Umbilical cord (tissue), 2 donors: ENCODE results near the gene CHPF2. TPM values are rescaled to one million over a fixed set of nuclear protein-coding genes. Genes with fewer than 3 reads are reported as not detected.

Experiments used
- DNase-seq: peaks from one replicate; pipeline ENCODE4 v3.0.0-alpha.2; 2015; ENCODE audit warnings: low spot score
- total RNA-seq: library from RNA; depleted of rRNA; stranded (reverse); fragments of >200 nt; gene quantifications from one replicate; pipeline ENCODE4 v1.2.3, GENCODE V29; 2014; ENCODE audit warnings: low replicate concordance; ENCODE audit not compliant: insufficient read depth

CHPF2 gene
- total RNA-seq, 1 donor from 2014 or later: 33.5 TPM

DNA sequence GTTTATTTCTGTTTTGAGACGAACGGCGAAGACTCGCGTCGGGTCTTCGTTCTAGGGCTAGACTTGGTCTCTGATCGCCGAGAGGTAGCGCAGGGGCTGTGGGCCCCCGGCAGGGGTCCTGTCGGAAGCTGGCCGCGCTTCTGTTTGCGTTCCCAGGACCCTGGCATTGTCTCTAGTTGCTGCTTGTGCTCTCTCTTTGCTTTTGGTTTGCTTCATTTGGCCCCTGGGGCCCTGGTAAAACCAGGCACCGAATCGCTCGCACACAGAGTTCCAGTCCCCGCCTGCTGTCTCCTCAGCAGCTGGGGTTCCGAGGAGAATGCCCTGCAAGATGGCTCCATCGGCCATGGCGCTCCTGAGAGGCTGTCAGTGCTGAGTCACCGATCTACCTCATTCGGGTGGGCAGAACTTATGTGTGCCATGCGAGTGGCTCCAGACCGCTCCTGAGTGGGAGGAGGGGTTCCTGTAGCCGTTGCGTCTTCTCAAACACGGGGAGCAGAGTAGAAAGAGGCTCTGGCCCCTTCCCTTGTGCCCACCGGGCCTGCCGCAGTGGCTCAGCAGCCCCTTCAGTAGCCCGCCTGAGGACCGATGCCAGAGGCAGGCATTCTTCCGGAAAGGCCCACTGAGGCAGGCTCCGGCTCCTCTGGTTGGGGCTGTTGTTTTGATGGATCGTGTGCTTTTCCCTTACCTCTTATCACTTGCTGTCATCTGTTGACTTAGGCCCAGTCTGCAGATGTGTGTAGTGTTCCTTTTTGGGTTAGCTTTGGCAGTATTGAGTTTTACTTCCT, 826 bp downstream of the CHPF2 start:
- peak; percentile 55 for DNase-seq

DNA sequence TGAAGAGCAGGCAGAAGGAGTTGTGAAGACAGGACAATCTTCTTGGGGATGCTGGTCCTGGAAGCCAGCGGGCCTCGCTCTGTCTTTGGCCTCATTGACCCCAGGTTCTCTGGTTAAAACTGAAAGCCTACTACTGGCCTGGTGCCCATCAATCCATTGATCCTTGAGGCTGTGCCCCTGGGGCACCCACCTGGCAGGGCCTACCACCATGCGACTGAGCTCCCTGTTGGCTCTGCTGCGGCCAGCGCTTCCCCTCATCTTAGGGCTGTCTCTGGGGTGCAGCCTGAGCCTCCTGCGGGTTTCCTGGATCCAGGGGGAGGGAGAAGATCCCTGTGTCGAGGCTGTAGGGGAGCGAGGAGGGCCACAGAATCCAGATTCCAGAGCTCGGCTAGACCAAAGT, 1.5 kb downstream of the CHPF2 start:
- DNase-seq: no peak

- DNase-seq: no peak
These were observed 3.0 kb downstream of the CHPF2 start for GRCh38 chr7:151235091-151235787.

GRCh38 chr7:151236406-151236805, 4.1 kb downstream of the CHPF2 start:
- DNase-seq: no peak

- DNase-seq: no peak
These were observed 5.2 kb downstream of the CHPF2 start for GRCh38 chr7:151237244-151238189.

GRCh38 chr7:151238190-151238810, 6.0 kb downstream of the CHPF2 start:
- DNase-seq: no peak

DNA sequence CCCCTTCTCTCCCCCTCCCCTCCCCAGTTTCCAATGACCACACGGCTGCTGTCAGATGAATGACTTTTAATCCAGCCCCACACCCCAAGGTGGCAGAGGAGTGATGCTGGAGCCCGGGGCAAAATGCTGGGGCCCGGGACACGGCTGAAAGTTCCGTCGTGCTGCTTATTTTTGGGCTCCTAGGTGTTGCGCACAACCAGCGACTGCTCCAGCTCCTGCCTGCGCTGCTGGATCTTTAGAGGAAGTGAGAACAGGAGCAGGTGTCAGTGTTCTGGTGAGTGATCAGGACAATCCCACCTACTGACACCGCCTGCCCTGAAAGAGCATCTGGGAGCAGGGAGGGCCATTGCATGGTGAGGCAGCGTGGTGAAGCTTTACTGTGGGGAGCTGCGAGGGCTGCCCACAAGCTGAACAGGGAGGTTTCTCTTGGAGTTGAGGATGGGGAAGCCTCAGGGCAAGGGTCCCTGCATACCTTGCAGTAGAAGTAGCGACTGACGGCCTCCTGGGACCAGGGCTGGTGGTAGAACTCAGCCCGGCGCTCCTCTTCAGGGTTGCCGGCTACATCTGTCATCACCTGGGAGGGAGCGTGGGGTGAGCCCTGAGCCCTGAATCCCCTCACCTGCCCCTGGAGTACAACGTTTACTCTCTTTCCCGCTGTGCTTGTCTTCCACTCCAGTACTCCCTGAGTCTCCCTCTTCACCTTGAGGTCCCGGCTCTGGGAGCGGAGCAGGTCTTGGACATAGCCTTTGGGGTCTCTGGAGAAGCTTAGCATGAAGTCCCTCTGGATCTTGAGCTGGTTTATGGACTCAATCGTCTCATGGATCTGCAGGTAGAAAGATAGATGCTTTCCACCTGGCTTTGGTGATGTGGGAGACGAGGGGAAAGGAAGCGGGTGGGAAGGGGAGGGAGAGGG, 6.9 kb downstream of the CHPF2 start:
- DNase-seq: no peak

- no peak for DNase-seq
These were observed 7.7 kb downstream of the CHPF2 start for GRCh38 chr7:151239837-151240459.

- DNase-seq: no peak
These were observed 8.3 kb downstream of the CHPF2 start for GRCh38 chr7:151240536-151240935.

DNA sequence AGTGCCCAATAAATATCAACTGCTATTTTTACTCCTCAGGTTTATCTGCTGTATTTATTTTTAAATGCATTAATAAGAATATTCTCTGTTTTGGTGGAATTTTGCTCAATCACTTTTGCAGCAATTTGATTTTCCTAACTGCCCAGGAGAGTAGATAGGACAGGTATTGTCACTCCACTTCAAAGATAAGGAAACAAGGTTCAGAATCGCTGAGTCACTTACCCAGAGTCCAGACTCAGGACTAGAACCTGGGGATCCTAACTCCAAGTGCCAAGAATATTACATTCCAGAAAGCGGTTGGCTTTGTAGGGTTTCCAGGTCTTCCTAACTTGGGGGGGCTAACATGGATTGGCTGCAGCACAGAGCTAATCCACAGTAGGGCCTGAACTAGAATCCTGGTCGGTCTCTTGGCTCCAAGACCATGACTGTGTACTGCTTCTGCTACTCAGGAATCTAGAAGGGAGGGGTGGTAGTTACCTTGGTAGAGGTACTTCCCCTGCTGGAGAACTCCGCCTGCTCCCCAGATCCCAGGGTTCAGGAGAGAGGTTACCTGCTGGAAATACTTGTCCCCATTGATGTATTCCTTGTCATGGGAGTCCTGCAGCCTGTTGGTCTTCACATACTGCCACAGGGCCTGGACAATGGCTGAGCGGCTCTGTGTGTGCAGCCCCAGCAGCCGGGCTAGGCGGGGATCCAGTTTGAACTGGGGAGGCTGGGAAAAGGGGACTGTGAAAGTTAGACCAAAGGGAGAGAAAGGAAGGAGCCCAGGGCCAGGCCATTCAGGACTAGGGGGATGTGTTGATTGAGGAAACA, 8.9 kb downstream of the CHPF2 start:
- no peak for DNase-seq

DNA sequence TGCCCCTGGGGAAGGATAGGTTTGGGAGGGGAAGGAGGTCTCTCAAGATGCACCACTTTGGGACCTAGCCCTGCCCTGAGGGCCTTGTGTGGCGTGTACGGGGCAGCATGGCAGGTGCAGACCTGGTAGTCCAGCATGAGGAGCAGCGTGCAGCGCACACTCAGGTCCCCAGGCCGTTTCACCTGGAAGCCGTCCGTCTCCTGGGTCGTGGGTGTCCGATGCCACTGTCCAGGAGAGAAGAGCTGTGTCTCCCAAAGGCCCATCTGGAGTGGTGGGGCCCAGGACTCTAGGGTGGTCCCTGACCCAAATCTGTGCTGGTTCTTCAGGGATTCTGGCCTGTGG, 9.4 kb downstream of the CHPF2 start:
- no peak for DNase-seq

GRCh38 chr7:151242159-151243044, 10.1 kb downstream of the CHPF2 start:
- DNase-seq: peak; percentile 56

DNA sequence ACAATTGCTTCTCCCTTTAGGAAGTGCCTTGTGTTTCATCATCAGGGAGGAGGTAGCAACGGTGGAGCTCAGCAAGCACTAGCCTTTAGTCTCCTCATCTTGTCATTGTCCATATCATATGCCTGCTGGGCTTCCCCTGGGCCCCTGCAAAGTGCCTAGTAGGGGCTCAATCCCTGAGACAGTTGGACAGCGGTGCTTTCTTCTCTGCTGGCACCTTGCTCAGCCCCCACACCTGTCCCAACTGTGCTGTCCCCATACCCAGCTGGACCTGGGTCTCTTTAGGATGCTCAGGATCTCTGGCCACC, 10.7 kb downstream of the CHPF2 start:
- DNase-seq: no peak

GRCh38 chr7:151243408-151244195, 11.3 kb downstream of the CHPF2 start:
- DNase-seq: no peak

DNA sequence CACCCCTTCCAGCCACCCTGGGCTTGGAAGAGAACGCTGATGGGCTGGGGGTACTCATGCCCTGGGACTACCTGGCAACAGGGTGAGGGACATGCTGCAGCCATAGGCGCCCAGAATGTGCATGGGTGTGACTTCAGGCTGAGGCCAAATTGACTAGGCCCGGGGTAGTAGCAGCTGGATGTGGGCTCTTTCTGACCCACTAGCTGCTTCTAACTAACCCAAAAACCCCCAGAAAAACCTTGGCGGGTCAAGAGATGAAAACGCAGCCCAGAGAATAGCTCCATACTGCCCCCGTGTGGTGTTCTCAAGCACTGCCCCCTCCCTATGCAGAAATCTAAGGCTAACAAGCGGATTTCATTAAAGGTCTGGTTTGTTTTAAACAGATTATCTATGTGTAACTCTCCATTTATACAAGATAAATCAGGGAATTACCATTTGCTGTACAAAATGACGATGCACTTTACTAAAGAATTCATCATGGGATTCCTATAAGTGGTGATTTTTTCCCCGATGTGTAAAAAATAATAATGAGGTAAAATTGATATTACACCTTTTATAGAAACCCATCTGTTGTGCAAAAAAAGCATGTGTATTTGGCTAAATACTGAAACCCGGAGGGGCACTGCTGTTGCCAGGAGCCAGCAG, 12.0 kb downstream of the CHPF2 start:
- DNase-seq: peak; percentile 78

- DNase-seq: no peak
These were observed 12.6 kb downstream of the CHPF2 start for GRCh38 chr7:151244841-151245346.
